PFSK-1 (cell line): ENCODE measurements around the gene ARNT2.

Source experiments
- FOXP2 ChIP-seq: optimal IDR thresholded peaks from 2 replicates; pipeline ENCODE3; 2011; ENCODE audit warnings: borderline replicate concordance, control low read depth, inconsistent platforms; ENCODE audit not compliant: insufficient read depth; ENCODE audit errors: extremely low read length, extremely low read depth
- POLR2AphosphoS5 ChIP-seq: IDR thresholded peaks from 2 replicates; pipeline ENCODE4 v1.6.1; 2012; ENCODE audit warnings: low read depth, mild to moderate bottlenecking, control low read depth, low read length, moderate library complexity
- SIN3A ChIP-seq: IDR thresholded peaks from 2 replicates; pipeline ENCODE4 v1.6.1; 2012; ENCODE audit warnings: mild to moderate bottlenecking, low read length, moderate library complexity, borderline replicate concordance; ENCODE audit not compliant: insufficient read depth
- TAF1 ChIP-seq: IDR thresholded peaks from 2 replicates; pipeline ENCODE4 v1.6.1; 2012; ENCODE audit warnings: low read length, control low read depth, borderline replicate concordance; ENCODE audit not compliant: insufficient read depth
- TF ChIP-seq, protein P1 (sequence below), 2 experiments: IDR thresholded peaks; 2 replicates each; pipeline versions ENCODE4 v1.6.1 to v1.8.0; 2011 to 2012; ENCODE audit warnings: low read depth in 2 of 2, low read length in 2 of 2, control low read depth in 1 of 2, inconsistent platforms in 1 of 2, mild to moderate bottlenecking in 1 of 2, moderate library complexity in 1 of 2; ENCODE audit not compliant: insufficient read depth in 1 of 2

The ARNT2 gene

GRCh38 chr15:80506286-80506893, 102.2 kb downstream of the ARNT2 start:
- TF ChIP-seq FOXP2, result no peak
- no peak for TF ChIP-seq POLR2AphosphoS5
- TF ChIP-seq SIN3A, result no peak
- TF ChIP-seq, protein P1, sequence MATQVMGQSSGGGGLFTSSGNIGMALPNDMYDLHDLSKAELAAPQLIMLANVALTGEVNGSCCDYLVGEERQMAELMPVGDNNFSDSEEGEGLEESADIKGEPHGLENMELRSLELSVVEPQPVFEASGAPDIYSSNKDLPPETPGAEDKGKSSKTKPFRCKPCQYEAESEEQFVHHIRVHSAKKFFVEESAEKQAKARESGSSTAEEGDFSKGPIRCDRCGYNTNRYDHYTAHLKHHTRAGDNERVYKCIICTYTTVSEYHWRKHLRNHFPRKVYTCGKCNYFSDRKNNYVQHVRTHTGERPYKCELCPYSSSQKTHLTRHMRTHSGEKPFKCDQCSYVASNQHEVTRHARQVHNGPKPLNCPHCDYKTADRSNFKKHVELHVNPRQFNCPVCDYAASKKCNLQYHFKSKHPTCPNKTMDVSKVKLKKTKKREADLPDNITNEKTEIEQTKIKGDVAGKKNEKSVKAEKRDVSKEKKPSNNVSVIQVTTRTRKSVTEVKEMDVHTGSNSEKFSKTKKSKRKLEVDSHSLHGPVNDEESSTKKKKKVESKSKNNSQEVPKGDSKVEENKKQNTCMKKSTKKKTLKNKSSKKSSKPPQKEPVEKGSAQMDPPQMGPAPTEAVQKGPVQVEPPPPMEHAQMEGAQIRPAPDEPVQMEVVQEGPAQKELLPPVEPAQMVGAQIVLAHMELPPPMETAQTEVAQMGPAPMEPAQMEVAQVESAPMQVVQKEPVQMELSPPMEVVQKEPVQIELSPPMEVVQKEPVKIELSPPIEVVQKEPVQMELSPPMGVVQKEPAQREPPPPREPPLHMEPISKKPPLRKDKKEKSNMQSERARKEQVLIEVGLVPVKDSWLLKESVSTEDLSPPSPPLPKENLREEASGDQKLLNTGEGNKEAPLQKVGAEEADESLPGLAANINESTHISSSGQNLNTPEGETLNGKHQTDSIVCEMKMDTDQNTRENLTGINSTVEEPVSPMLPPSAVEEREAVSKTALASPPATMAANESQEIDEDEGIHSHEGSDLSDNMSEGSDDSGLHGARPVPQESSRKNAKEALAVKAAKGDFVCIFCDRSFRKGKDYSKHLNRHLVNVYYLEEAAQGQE (IDR thresholded peaks at IDR 0.05; ENCODE audit: insufficient read depth in 1 of 2, low read depth in 2 of 2, low read length in 2 of 2), result no peak
- TF ChIP-seq TAF1, result no peak

DNA sequence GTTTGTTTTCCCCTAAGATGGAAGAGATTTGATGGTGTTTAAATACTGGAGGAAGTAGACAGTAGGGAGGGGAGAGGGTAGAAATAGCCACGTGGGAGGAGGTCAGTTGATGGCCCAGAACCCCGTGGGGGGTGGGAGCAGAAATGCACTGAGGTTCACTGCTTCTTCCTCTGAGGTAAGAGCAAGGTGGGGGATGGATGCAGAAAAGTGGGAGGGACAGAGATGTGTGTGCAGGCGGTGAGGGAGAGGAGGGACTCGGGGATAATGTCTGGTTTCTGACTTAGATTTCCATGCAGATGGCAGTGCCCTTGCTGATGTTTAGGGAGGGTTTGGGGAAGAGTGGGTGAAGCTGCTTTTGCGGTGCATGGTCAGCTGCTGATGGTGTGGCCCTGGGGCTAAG, 102.9 kb downstream of the ARNT2 start:
- TF ChIP-seq TAF1, result no peak
- no peak for TF ChIP-seq POLR2AphosphoS5
- TF ChIP-seq FOXP2, result no peak
- TF ChIP-seq, protein P1 (IDR thresholded peaks at IDR 0.05; ENCODE audit: insufficient read depth in 1 of 2, low read depth in 2 of 2, low read length in 2 of 2), result no peak
- TF ChIP-seq SIN3A, result no peak

DNA sequence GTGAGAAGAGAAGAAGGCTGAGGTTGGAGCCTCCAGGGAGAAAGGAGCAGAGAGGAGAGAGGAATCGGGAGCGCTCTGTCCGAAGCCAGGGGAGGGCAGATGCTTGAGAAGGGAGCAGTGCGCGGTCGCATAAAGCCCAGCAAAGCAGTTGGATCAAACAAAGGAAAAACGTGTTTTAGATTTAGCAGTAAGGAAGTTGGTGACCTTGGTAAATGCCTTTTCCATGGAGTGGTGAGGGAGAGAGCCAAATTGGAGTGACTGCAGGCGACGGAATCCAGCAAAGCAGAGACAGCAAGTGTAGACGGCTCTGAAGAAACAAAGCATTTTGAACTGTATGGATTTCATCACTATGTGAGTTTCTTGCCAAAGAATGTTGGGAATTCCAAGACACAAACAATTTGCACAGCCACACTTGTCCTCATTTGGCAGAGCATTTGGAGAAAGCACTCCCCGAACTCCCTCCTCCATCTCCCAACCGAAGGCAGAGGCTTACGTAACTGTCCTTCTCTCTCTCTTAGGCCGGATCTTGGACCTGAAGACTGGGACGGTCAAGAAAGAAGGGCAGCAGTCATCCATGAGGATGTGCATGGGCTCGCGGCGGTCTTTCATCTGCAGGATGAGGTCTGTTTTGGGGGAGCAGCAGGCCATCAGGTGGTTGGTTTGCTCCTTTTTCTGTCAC, 103.6 kb downstream of the ARNT2 start:
- TF ChIP-seq POLR2AphosphoS5 (no peak), FOXP2 (no peak), SIN3A (no peak), TAF1 (no peak)
- TF ChIP-seq, protein P1 (IDR thresholded peaks at IDR 0.05; ENCODE audit: insufficient read depth in 1 of 2, low read depth in 2 of 2, low read length in 2 of 2), result no peak

DNA sequence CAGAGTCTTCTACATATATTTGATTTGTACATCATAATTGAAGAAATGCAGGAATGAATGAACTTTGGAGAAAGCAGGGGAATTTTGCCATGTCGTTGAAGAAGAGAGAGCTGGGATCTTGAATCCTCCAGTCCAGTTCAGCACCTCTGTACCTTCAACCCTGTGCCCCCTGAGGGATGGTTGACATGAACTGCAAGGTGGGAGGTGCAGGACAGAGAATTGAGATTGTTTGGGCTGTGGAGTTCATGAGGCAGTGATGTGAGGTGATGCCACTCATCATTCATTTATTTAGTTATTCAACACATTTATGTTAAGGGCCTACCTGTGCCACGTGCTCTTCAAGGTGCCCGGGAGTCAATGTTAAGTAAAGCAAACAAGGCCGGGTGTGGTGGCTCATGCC, 104.6 kb downstream of the ARNT2 start:
- TF ChIP-seq, protein P1 (IDR thresholded peaks at IDR 0.05; ENCODE audit: insufficient read depth in 1 of 2, low read depth in 2 of 2, low read length in 2 of 2), result no peak
- TF ChIP-seq FOXP2 (no peak), POLR2AphosphoS5 (no peak), SIN3A (no peak), TAF1 (no peak)
